Activated naive CD4-positive, alpha-beta T cell treated with anti-CD3 and anti-CD28 coated beads, Interleukin-2, amount 10 ng/mL, durations not matched to agents 7 days and 5 days (primary cell): Measurements from ENCODE around the gene FGF12.

Source experiments
- CTCF ChIA-PET: fragments of 350-600 bp; sonication (Branson Sonifier 250); formaldehyde crosslinking; loops from one replicate; lab custom pipeline; 2021; ENCODE audit warnings: antibody characterized with exemption; lab: Charles Lee
- DNase-seq: peaks from one replicate; pipeline ENCODE4 v3.0.0-alpha.2; 2020
- H3K27ac Mint-ChIP-seq: one replicate; pipeline ENCODE4 v1.8.0; 2021; ENCODE audit warnings: mild to moderate bottlenecking, moderate library complexity, mixed read lengths
- H3K27me3 Mint-ChIP-seq: one replicate; pipeline ENCODE4 v1.8.0; 2021; ENCODE audit warnings: mild to moderate bottlenecking, mixed read lengths
- H3K36me3 Mint-ChIP-seq: one replicate; pipeline ENCODE4 v1.8.0; 2021; ENCODE audit warnings: mixed read lengths
- H3K4me1 Mint-ChIP-seq: one replicate; pipeline ENCODE4 v1.8.0; 2021; ENCODE audit warnings: mixed read lengths
- H3K4me3 Mint-ChIP-seq: one replicate; pipeline ENCODE4 v1.8.0; 2021; ENCODE audit warnings: mild to moderate bottlenecking, moderate library complexity, mixed read lengths
- H3K9me3 Mint-ChIP-seq: one replicate; pipeline ENCODE4 v1.8.0; 2021; ENCODE audit warnings: mixed read lengths

The FGF12 gene

DNA sequence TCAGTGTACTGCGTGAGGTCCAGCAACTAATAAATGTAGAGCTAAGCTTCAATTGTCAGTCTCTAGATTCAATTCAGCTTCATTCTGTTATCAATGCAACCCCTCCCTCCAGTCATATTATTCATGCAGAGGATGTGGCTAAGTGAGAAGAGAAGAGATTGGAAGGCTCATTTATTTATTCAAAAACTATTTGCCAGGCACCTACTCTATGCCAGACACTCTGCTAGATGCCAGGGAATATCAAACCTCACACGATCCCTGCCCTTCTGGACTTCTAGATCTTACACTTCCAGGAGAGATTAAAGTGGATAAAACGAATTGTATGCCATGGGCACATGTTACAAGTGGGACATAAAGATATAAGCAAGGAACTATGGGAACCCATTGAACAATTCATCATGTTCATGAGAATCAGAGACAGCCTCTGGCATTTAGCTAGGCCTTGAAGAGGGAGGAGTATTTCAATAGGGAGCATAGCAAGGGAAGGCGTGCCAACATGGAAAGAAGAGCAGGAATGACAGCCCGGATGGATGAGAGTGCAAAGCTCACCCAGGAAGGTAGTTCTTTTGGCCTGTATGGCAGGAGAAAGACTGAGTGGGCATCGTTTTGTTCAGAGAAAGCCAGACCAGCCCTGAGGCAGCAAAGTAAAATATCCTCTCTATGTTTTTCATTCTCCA is 75.4 kb downstream of the FGF12 start:
- no peak overlapping the region for H3K4me3 Mint-ChIP-seq
- H3K9me3 Mint-ChIP-seq: no peaks in the 10 kb centered on the region
- H3K36me3 Mint-ChIP-seq: no peaks in the 10 kb centered on the region
- DNase-seq: no peak
- H3K4me1 Mint-ChIP-seq: no peaks in the 10 kb centered on the region
- CTCF ChIA-PET: no interaction called here
- H3K27me3 Mint-ChIP-seq: no peaks in the 10 kb centered on the region
- no peak overlapping the region for H3K27ac Mint-ChIP-seq

DNA sequence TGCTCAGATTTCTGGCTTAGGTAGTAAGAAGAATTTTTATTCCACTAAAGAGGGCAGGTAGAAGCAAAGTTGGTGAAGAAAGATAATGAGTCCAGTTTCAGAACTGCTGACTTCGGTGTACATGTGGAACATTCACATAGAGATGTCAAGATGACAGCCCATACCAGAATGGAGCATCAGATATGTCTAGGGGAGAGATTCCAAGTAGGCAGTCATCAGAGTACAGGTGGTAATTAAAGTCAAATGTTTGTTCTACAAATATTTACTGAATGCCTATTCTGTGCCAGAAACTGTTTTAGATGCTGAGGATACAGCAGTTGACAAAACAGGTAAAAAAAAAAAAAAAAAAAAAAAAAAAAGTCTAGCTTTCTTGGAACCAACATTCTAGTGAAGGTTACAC is 81.9 kb downstream of the FGF12 start:
- Mint-ChIP-seq H3K36me3 (no peaks in the 10 kb centered on the region), H3K27me3 (no peaks in the 10 kb centered on the region), H3K4me1 (no peaks in the 10 kb centered on the region), H3K27ac (no peak overlapping the region), H3K9me3 (no peaks in the 10 kb centered on the region), H3K4me3 (no peak overlapping the region)
- CTCF ChIA-PET: no interaction called here
- no peak for DNase-seq

DNA sequence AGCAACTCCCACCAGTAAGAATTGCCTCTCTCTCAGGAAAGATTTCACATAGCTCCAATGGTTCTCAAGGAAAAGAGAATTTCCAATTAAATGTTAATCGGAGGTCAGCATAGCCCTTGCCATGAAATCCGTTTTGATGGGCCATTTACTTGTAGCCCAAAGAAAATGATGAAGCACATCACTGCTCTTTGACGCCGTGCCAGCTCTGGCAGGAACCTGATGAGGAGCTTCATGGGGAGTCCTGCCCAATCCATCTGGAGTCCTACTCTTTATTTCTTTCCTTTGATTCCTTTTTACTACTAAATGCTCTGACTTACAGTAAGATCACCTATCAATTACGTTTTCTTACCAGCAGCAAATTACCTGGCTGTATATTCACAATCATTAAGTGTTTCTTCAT is 84.7 kb downstream of the FGF12 start:
- Mint-ChIP-seq H3K27me3 (no peaks in the 10 kb centered on the region), H3K9me3 (no peaks in the 10 kb centered on the region), H3K36me3 (no peaks in the 10 kb centered on the region), H3K4me3 (no peak overlapping the region), H3K27ac (no peak overlapping the region), H3K4me1 (no peaks in the 10 kb centered on the region)
- DNase-seq: no peak
- CTCF ChIA-PET: no interaction called here

DNA sequence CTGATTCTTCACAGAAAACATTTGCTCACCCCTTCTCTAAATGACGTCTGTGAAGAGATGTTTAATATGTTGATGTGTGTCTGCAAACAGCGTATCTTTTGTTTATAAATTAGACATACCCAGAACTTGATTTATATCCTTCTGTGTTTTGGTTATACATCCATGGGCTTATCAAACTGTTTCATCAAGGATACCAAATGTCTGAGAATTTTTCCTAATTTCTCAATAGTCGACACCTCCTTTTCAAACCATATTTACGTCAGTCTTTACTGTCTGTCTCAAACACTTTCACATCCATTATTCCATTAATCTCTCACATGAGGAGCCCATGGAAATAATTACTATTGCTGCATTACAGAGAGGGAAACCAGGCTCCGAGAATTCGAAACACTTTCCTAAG is 85.4 kb downstream of the FGF12 start:
- Mint-ChIP-seq H3K4me1 (no peaks in the 10 kb centered on the region), H3K27me3 (no peaks in the 10 kb centered on the region), H3K27ac (no peak overlapping the region), H3K4me3 (no peak overlapping the region), H3K9me3 (no peaks in the 10 kb centered on the region), H3K36me3 (no peaks in the 10 kb centered on the region)
- no peak for DNase-seq
- CTCF ChIA-PET: no interaction called here

DNA sequence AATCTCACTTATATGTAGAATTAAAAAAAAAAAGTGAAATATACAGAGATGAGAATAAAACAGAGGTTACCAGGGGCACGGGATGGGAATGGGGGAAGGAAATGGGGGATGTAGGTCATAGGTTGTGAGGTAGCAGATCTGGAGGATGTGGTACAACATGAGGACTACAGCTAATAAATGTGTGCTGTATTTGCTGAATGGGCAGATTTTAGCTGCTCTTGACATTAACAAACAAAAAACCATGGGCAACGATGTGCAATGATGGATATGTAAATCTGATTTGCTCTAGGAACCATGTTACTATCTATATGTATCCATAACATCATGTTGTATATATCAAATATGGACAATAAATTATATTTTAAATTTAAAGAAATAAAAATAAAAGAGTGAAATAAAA is 87.4 kb downstream of the FGF12 start:
- Mint-ChIP-seq H3K36me3 (no peaks in the 10 kb centered on the region), H3K9me3 (no peaks in the 10 kb centered on the region), H3K27me3 (no peaks in the 10 kb centered on the region), H3K4me1 (no peaks in the 10 kb centered on the region), H3K27ac (no peak overlapping the region), H3K4me3 (no peak overlapping the region)
- no peak for DNase-seq
- CTCF ChIA-PET: no interaction called here

DNA sequence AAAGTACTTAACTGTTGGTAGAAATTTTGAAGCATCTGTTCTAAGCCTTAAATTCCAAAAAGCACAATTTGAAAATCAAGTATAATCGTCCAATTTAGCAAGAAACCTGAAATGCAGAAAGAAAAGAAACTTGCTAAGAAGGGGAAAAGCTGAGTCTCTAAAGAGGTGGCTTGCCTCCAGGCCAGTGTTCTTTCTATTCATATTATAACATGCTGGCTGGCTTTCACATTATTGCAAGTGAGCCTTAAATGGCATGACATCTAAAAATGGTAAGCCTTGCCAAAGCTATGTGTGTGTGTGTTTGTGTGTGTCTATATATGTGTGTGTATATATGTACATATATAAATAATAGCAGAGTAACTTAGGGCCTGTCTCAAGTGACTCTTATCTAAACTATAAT is 89.5 kb downstream of the FGF12 start:
- CTCF ChIA-PET: no interaction called here
- no peak overlapping the region for H3K27ac Mint-ChIP-seq
- DNase-seq: no peak
- no peaks in the 10 kb centered on the region for H3K36me3 Mint-ChIP-seq
- no peaks in the 10 kb centered on the region for H3K4me1 Mint-ChIP-seq
- H3K4me3 Mint-ChIP-seq: no peak overlapping the region
- no peaks in the 10 kb centered on the region for H3K27me3 Mint-ChIP-seq
- no peaks in the 10 kb centered on the region for H3K9me3 Mint-ChIP-seq

DNA sequence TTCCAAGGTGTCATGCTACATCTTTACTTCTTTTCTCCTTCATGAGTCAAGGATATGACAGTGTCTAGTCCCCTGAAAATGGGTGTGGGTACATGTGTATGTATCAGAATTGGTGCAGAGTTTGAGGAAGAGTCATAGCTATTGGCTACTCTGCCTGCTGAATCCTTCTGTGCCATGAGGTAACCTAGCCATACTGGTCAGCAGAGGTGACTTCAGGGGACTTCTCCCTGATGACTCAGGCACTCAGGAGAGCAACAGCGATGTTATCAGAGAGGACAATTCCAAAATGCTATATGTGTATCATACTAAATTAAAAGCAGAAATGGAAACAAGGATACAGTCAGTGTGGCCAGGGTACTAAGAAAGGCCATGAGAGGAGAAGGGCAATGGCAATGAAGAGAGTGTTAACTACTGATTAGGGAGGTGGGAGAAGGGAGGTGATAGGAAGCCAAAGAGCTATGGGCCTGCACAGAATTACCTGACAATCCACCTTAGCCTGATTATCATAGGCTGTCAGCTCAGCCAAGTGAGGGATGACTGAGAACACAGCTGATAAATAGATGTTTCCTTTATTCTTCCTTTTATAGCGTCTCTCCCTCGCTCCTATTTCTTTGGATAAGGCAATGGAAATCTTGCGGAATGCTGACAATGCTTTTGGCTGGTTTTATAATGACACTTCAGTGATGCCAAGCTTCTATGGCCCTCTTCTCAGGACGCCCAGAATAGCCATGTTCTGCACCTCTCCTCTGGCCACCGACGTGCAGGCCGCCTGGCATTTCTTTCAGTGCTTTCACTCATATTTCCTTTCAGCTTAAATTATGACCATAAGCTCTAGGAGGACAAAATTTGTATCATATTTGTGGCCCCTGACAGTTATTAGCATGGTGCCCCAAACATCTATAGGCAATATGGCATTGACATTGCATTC is 90.6 kb downstream of the FGF12 start:
- H3K4me3 Mint-ChIP-seq: no peak overlapping the region
- H3K4me1 Mint-ChIP-seq: no peaks in the 10 kb centered on the region
- CTCF ChIA-PET: no interaction called here
- H3K27me3 Mint-ChIP-seq: no peaks in the 10 kb centered on the region
- no peak overlapping the region for H3K27ac Mint-ChIP-seq
- no peak for DNase-seq
- H3K36me3 Mint-ChIP-seq: no peaks in the 10 kb centered on the region
- no peaks in the 10 kb centered on the region for H3K9me3 Mint-ChIP-seq

DNA sequence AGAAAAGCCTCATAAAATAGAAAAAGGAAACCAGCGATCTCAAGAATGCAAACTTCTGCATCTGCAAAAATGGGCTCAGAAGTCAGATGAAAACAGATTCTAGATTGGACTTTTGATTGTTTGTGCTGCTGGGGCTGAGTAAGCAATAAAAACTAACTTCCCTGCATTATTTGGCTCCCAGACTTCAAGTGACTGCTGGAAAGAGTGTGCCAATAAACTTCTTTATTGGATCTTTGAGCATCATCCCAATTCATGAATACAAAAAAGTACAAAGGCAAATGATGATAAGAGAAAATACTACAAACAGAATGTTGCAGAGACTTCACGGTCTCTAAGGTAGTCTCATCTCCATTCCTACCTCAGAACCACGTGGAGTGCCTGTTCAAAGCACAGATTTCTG is 97.9 kb downstream of the FGF12 start:
- no peak overlapping the region for H3K4me3 Mint-ChIP-seq
- H3K4me1 Mint-ChIP-seq: no peaks in the 10 kb centered on the region
- no peak for DNase-seq
- no peaks in the 10 kb centered on the region for H3K36me3 Mint-ChIP-seq
- no peaks in the 10 kb centered on the region for H3K27me3 Mint-ChIP-seq
- no peak overlapping the region for H3K27ac Mint-ChIP-seq
- H3K9me3 Mint-ChIP-seq: no peaks in the 10 kb centered on the region
- CTCF ChIA-PET: no interaction called here

DNA sequence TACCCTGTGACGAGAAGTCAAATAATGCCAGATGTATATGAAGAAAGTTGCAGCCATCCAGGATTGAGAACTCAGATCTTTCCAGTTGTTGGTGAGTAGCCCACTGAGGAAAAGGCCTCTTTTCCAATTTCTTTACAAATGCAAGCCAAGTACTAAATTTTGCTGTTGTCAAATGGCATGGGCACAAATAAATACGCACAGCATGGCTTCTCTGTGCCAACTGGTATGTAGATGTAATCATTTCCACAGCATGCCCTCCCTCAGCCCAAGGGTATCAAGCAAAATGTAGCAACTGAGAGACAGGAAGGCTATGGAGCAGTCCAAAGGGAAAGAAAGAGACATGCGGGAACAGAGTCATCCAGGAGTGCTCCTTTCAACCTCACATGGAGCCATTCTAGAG is 105.4 kb downstream of the FGF12 start:
- H3K27me3 Mint-ChIP-seq: no peaks in the 10 kb centered on the region
- H3K36me3 Mint-ChIP-seq: no peaks in the 10 kb centered on the region
- H3K4me1 Mint-ChIP-seq: no peaks in the 10 kb centered on the region
- H3K4me3 Mint-ChIP-seq: no peak overlapping the region
- no peak overlapping the region for H3K27ac Mint-ChIP-seq
- no peak for DNase-seq
- CTCF ChIA-PET: no interaction called here
- H3K9me3 Mint-ChIP-seq: no peaks in the 10 kb centered on the region

DNA sequence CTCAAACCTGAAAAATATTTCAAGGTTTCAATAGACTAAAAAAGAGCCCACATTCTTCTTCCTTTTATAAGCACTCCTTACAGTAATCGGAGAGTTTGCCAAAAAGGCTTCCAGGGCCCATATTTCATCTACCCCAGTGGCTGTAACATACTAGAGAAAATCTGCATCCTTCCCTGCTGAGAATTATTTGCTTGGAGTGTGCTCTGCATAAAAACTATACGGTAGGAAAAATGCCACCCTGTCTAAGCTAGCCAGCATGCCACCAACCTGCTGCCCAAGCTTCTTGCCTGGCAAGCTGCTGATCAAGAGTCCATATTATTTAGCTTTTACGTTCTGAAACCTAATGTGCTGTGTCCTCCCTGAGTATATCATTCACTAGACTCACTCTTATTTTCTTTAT is 107.1 kb downstream of the FGF12 start:
- H3K27me3 Mint-ChIP-seq: no peaks in the 10 kb centered on the region
- CTCF ChIA-PET: no interaction called here
- no peak overlapping the region for H3K27ac Mint-ChIP-seq
- no peak overlapping the region for H3K4me3 Mint-ChIP-seq
- no peaks in the 10 kb centered on the region for H3K4me1 Mint-ChIP-seq
- no peaks in the 10 kb centered on the region for H3K9me3 Mint-ChIP-seq
- DNase-seq: no peak
- no peaks in the 10 kb centered on the region for H3K36me3 Mint-ChIP-seq

DNA sequence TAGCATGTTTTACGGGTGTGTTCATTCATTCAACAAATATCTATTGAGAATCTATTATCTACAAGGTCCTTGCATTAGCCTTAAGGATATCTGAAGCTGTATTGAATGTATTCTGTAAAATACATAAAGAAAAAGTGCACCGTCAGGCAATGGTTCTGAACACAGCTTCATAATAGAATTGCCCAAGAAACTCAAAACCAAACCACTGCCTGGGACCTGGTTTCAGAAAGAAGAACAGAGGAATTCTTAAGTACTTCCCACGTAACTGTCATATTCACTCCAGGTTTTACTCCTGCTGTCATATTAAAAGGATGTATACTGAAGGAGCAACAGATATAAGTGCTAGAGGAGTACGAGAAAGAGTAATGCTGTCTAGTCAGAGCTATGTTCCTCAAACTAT is 115.9 kb downstream of the FGF12 start:
- Mint-ChIP-seq H3K4me1 (no peaks in the 10 kb centered on the region), H3K4me3 (no peak overlapping the region), H3K27me3 (no peaks in the 10 kb centered on the region), H3K36me3 (no peaks in the 10 kb centered on the region), H3K9me3 (no peaks in the 10 kb centered on the region), H3K27ac (no peak overlapping the region)
- DNase-seq: no peak
- CTCF ChIA-PET: no interaction called here

DNA sequence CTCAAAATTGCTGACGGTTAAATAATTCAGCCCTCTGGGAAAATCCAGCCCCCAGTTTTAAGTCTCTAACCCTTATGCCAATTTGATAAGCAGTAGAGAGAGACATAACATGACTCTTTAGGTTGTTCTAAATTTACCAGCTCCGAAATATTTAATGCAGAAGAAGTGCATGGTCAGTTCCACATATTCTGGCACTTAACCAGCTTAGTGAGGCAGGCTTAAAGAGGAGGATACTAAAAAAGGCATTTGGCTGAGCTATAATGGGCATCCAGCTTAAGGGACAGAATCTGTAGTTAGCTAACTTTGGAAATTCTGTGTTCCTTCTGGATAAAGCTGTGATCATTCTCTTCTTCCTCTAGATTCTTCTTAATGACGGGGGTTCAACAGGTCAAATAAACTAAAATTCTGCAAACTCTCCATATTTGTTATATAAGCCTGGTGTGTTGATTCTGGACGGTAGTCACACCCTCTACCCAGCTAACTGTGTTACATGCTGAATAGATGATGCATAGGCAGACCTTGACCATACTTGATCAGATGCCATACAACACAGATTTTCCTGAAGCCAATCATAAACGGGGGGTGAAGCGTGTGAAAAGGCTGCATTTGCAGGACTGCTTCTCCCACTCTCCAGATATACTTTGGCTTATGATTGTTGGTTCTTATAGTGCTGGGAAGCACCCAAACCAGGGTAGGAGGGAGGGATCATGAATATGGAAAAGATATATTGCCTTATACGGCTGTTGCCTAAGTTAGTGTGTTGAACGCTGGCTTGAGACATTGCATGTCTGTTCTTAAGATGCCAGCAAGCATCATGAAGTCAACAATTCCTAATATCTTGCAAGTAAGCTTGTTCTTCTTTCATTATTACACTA is 118.4 kb downstream of the FGF12 start:
- no peaks in the 10 kb centered on the region for H3K9me3 Mint-ChIP-seq

DNA sequence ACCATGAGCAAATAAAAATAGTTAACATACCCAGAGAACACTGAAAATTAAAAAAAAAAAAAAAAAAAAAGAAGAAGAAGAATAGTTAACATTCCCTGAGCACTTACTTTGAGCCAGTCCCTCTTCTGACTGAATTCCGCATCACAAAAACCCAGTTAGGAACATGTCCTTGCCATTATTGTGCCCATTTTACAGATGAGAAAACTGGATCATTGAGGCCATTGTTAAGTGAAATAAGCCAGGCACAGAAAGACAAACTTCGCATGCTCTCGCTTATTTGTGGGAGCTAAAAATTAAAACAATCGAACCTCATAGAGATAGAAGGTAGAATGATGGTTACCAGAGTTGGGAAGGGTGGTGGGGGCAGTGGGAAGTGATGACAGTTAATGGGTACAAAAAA is 119.5 kb downstream of the FGF12 start:
- no peak for DNase-seq
- H3K36me3 Mint-ChIP-seq: no peaks in the 10 kb centered on the region
- peaks cover 6% of the 10 kb centered on the region for H3K9me3 Mint-ChIP-seq
- H3K4me3 Mint-ChIP-seq: no peak overlapping the region
- no peaks in the 10 kb centered on the region for H3K27me3 Mint-ChIP-seq
- no peaks in the 10 kb centered on the region for H3K4me1 Mint-ChIP-seq
- no peak overlapping the region for H3K27ac Mint-ChIP-seq
- CTCF ChIA-PET: no interaction called here

More for the DNA sequence above, 118.4 kb downstream of the FGF12 start:
- no peaks in the 10 kb centered on the region for H3K4me1 Mint-ChIP-seq
- no peak overlapping the region for H3K4me3 Mint-ChIP-seq
- DNase-seq: no peak
- CTCF ChIA-PET: interaction anchor here (1.2 kb wide), 1 partner anchor 8 kb away, joined by 3 read pairs; no protein-coding TSS in a partner anchor
- no peaks in the 10 kb centered on the region for H3K36me3 Mint-ChIP-seq
- H3K27me3 Mint-ChIP-seq: no peaks in the 10 kb centered on the region
- H3K27ac Mint-ChIP-seq: no peak overlapping the region

DNA sequence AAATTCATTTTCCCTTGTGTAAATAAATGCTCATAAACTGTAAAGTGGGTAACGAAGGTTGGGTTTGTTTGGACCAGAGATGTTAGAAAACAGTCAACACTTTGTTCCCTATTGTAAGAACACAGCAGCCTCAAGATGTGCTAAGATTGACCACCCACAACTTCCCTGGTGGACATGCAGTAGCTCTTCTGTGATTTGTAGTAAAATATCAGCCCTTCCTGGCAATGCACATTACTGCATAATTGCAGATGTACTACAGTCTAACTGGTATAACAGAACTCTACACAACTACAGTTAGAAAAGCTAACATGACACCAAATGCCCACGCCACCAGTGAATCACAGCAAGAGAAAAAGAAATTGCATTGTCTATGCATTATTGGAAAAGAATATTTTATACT is 129.4 kb downstream of the FGF12 start:
- Mint-ChIP-seq H3K36me3 (no peaks in the 10 kb centered on the region), H3K4me1 (no peaks in the 10 kb centered on the region), H3K4me3 (no peak overlapping the region), H3K9me3 (peaks cover 2% of the 10 kb centered on the region), H3K27ac (no peak overlapping the region), H3K27me3 (no peaks in the 10 kb centered on the region)
- CTCF ChIA-PET: no interaction called here
- DNase-seq: no peak
